Stimulated activated CD4-positive, alpha-beta T cell treated with anti-CD3 and anti-CD28 coated beads, Interleukin-4, amount 100 ng/mL, for 4 hours (primary cell): ENCODE measurements around the gene SAC3D1.
A peak's percentile ranks its signal among the peaks of the same experiment; 100 is the strongest.
"Not testable (repeated sequence)": the region's sequence is repeated elsewhere in the genome, so short reads cannot be mapped to it uniquely, and the experiment has no call there.

Source experiments
- DNase-seq, 2 experiments: peaks; one replicate each; pipeline ENCODE4 v3.0.0-alpha.2; 2020

The SAC3D1 gene

DNA sequence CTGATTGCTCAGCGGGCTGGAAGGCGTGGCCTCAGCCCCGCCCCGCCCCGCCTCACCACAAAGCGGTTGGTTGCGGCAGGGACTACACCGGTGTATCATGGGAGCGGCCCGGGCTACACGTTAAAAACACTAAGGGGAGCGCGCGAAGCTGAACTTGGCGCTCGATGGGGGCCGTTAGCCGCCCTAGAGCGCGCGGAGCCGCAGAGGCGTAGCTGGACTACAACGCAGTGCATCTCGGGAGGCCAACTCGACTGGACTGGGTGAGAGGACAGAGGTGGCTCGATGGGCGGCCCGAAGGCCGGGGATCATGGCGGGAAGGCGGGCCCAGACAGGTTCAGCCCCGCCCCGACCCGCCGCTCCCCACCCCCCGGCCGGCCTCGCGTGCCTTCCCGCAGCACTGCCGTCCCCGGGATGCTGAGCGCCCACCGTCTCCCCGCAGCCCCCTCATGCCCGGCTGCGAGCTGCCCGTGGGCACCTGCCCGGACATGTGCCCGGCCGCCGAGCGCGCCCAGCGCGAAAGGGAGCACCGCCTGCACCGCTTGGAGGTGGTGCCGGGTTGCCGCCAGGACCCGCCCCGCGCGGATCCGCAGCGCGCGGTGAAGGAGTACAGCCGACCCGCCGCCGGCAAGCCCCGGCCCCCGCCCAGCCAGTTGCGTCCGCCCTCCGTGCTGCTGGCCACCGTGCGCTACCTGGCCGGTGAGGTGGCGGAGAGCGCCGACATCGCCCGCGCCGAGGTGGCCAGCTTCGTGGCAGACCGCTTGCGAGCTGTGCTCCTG lies at the start of gene SAC3D1:
Gene SAC3D1, plus strand, starts transcription at position 364 of the 776 bp plus-strand sequence. Its CDS starts 83 bp downstream, at position 447.
- peak; percentile 80 to 81 for DNase-seq

DNA sequence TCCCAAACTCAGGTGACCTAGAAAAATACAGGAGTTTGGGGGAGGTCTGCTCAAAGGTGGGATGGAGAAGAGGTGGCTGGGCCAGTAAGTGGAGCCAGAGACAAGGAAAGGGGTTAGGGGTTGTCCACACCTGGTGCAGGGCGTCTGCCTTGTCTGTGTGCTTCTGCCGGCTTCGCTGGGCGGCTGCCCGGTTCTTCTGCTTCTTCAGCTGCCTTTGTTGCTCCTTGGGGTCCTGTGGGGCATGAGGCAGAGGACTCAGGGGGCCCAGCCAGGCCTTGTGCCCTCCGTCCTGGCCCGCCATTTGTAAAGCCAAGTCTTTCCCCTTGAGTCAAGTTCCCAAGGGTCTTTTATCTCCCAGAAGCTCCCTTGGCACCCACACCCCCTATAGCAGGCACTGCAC lies 46.7 kb upstream of the SAC3D1 start:
- no peak for DNase-seq

DNA sequence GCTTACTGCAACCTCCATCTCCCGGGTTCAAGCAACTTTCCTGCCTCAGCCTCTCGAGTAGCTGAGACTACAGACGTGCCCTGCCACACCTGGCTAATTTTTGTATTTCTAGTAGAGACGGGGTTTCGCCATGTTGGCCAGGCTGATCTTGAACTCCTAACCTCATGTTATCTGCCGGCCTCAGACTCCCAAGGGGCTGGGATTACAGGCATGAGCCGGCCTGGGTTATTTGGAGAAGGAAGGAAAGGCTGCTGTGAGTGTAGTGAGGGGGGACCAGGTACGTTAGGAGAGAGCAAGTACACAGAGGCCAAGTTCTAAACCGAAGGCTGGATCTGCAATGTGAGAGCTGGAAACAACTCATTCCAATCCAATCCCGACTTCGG lies 44.7 kb upstream of the SAC3D1 start:
- no peak for DNase-seq

DNA sequence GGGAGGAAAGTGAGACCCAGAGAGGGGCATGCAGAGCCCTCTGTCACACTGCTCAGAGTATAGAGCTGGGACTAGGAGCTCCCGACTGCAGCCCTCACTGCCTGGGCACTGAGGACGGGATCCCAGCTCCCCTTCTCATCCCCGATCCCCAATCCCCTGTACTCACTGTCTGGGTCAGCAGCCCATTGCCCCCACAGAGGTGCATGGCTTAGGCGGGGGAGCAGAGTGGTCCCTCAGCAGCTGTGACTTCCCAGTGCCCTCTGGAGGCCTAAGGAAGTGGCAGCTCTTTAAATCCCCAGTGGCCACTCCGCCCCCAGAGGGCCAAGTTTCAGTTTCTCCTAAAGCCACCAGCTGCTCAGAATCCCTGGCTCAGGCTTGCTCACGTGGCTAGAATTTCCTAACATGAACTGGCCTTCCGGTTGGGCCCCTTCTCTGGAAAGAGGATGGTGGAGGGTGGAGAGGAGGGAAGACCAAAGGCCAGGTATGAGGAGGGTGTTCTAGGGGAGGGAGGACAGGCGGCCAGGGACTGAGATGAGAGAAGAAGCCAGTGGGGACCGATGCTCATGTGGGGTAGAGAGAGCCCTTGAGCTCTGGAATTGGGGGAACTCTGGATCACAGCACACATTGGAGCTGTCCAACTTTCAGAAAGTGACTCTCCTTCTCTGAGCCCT lies 44.2 kb upstream of the SAC3D1 start, which contains the start of gene BATF2:
Gene BATF2, minus strand, starts transcription at position 262 of the 671 bp plus-strand sequence. Its CDS starts 57 bp downstream, at position 205.
- peak in 1 of 2 experiments; percentile 3 for DNase-seq

DNA sequence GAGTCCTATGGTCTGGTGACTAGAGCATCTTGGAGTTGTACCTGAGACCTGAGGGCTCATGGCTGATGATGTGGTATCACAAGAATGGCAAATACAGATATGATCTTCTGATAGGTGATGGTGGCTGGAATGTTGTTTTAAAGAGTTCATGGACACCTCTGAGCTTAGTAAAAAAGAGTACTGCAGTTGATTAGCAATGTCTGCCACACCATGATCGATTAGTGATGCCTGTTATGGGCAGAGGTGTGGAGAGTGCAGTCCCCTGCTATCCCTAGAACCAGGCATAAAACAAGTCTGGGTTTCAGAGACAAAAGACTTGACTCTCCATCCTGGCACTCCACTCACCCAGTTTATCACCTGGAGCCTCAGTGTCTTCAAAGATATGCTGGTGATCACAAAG lies 42.9 kb upstream of the SAC3D1 start:
- no peak for DNase-seq

DNA sequence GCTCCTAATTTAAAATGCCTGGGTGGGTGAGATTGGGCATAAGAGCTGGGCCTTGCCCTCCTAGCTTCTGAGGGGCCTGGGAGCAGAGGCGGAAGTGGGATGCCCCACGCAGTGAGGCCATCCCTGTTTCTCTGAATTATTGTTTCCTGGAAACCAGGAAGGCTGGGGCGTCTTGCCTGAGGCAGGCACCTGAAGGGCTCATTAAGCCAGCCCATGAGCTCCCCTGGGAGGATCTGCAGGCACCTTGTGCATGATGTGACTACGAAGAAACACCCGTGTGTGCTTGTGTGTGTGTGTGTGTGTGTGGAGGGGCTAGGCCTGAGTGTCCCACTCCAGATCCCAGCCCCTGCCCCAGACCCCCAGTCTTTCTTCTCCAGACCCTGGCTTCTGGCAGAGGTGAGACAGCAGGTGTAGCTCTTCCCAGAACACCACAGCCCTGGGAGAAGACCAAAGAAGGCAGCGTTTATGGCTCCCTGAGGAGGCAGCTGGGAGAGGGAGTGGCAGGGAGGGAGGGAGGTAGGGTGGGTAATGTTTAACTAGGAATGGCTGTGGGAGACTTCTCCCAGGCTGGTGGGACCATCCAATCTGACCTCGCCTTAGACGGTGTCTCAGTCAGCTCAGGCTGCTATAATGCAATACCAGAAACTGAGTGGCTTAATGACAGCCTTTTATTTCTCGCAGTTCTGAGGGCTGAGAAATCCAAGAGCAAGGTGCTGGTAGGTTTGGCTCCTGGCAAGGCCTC lies 42.1 kb upstream of the SAC3D1 start:
- no peak for DNase-seq

DNA sequence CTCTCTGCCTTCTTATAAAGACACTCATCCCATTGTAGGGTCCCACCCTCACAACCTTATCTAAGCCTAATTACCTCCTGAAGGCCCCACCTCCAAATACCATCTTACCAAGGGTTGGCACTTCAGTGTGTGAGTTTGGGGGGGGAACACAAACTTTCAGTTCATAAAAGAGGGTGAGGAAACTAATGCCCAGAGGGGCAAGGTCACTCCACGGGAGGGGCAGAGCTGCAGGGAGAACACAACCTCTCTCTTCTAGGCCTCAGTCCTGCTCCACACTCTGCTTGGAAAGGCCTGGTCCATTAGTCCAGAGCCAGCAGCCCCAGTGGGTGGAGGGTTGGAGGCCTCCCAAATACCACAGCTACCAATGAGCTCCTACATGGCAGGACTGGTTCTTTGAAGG lies 41.5 kb upstream of the SAC3D1 start:
- DNase-seq: no peak

DNA sequence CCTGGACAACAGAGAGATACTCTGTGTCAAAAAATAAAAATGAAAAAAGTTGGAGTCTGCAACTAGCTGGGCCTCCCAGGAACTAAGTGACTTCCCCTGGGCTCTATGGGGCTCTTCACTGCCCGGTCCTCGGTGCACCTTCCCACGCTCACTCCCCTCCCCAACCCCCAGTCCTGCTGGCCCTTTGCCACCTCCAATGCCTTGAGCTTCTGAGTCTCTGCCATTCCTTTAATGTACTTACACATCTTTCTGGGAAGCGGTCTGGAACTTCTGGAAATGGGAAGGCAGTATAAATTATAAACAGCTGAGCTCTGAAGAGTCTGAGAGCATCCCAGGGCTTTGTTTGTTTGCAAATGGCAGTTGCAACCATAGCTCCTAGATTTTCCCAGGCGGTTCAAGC lies 38.3 kb upstream of the SAC3D1 start:
- DNase-seq: no peak

DNA sequence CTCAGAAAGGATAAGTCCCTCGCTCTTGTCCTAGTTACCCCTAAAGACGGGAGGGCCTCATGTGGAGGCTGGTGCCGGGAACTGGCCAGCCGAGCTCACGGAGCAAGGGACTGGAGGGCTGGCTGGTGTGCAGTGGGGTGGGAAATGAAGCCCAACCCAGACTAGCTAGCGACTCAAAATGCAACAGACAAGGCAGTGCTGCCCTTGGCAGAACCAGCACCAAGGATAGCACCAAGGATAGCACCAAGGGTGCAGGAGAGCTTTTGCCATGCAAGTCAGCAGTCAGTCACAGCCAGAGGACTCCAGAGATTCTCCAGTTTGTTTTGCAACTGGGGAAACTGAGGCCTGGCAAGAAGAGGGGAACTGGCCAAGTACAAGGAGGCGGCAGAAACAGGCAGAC lies 37.7 kb upstream of the SAC3D1 start:
- DNase-seq: no peak

DNA sequence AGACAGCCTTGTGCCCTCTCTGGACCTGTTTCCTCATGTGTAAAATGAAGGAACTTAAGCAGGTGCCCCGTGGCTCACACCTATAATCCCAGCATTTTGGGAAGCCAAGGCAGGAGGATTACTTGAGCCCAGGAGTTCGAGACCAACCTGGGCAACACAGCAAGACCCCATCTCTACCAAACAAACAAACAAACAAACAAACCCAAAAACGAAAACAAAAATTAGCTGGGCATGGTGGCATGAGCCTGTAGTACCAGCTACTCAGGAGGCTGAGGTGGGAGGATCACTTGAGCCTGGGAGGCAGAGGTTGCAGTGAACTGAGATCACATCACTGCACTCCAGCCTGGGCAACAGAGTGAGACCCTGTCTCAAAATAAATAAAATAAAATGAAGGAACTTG lies 37.0 kb upstream of the SAC3D1 start:
- DNase-seq: not testable (repeated sequence)

DNA sequence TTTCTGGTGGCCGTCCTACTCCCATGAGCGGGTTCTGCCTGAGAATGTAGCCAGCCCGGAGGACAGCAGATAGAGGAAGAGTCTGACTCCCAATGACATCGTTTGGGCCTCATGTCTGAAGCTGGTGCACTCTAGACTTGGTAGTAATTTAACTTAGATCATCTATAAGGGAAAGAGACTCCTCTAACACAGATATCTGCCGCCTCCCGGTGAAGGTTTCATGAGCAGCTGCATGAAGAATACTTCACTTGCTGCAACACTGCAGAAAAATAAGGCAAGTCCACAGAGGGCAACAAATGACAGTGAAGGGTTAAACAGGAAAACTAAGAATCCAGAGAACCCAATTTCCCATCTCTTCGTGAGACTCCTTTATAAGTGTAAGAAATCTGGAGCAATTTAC lies 33.0 kb upstream of the SAC3D1 start:
- DNase-seq: no peak

DNA sequence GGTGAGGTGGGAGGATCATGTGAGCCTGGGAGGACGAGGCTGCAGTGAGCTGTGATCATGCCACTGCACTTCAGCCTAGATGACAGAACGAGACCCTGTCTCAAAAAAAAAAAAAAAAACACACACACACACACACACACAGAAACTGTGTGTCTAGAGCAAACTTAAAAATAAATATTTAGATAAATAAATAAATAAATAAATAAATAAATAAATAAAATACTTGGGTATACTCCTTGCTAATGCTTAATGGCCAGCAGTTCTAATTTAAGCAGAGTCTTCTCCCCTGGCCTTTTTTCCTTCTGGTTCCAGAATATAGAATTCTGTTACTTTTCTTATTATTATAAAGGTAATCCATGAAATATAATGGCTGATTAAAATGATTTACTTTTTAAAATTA lies 32.1 kb upstream of the SAC3D1 start:
- DNase-seq: no peak

DNA sequence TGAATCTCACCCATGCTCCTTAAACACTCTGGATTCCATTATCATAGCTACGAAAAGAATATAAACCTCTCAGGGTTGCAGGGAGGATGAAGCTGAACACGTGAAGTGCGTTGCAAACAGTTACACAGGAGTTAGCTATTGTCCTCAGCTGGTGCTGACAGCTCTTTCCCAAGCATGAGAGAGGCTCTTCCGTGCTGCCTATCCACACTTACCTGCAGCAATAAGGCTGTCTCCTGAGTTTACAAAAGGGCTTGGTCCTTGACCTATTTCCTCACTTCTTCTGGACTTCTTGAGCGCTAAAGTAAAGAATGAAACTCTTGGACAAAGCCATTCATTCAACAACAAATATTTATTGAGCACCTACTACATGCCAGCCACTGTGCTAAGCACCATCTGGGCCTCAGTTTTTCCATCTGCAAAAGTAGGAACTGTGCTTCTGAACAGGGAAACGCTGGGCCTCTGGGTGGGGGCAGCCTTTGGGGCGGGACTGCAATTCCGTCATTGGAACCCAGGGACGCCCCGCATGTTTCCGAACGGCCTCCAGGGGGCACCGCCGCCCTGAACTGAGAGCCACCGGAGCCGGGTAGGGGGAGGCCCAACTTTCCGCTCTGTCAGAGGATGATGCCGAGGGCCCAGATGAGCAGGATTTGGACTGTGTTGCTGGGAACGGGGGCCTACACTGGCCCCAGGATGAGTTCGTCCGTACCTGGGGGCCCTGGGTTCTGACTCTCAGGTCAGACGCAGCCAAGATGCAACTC lies 27.7 kb upstream of the SAC3D1 start:
- DNase-seq: peak; percentile 89

DNA sequence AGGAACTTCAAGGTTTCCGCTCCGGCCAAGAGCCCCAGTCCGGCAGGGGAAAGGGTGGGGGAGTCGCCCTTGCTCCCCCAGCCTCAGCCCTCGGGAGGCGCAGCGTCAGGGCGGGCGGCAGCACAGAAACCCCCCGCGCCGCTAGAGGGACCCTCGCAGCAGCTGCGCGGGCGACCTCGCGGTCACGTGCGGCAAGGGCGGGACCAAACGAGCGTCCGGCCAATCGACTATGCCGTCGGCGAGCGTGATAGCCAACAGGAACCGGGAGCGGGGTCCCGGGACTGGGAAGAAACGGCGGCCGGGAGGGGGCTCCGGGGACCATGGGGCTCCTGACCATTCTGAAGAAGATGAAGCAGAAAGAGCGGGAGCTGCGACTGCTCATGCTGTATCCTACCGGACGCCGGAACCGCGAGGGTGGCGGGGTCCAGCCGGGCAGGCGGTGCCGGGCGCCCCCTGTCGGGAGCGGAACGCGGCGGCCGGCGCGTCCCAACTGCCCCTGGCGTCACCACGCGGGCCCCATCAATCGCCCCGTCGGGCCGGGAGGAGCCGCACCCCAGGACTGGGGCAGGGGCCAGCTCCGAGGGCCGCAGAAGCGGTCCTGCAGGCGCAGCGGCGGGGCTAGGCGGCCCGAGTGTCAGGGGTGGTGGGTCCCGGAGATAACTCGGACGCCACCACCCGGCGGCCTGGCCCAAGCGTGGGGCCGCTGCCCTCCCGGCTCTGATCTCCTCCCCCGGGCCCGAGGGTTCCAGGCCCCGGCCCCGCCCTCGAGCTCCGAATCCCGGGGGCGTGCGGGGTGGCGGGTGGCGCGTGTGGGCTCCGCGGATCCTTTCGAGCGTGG lies 26.9 kb upstream of the SAC3D1 start, which contains the start of gene ARL2:
Gene ARL2, plus strand, starts transcription at position 273 of the 838 bp plus-strand sequence. Its CDS starts 48 bp downstream, at position 321.
- peak; percentile 84 for DNase-seq

DNA sequence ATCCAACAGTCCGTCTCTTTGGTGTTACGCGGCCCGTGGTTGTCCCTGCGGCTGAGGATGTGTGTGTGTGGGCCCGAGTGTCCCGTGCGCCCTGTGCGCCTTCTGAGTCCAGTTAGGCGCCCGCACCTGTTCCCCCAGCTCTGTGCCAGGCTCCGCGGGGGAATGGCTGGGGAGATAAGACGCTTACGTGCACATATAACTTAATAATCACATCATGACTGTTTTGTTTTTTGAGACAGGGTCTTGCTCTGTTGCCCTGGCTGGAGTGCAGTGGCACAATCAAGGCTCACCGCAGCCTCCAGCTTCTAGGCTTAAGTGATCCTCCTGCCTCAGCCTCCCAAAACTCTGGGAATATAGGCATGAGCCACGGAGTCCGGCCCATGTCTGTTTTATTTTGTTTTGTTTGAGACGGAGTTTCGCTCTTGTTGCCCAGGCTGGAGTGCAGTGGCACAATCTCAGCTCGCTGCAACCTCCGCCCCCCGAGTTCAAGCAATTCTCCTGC lies 26.2 kb upstream of the SAC3D1 start:
- no peak for DNase-seq

DNA sequence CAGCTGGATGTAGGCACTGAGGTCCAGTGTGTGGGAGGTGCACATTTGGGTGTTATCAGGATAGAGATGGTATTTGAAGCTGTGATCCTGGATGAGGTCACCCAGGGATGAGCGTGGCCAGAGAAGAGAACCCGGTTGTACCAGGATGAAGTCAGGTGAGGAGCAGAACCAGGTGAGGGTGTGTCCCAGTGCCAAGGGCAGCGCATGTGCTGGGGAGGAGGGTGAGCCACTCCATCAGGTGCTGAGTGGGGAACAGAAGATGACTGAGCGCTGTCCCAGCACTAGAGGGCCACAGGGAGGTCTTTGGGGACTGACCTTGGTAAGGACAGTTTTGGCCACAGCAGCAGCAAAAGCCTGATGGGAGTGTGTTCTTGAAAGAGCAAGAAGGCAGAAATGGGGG lies 24.3 kb upstream of the SAC3D1 start:
- DNase-seq: no peak

DNA sequence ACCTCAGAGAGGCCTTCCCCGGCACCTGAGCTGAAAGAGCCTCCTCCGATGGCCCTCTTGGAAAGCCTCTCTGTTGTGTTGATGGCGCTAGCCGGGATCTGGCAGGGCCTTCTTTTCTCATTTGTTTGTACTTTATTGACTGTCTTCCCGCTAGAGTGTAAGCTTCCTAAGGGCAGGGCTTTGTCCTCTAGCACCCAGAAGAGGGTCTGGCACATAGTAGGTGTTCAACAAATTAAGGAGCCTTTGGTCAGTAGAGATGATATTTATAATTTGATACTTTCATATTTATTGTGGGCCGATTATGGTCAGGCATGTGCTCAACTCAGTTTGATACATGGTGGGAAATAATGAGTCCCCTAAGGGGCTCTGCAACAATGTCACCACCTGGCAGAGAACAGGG lies 23.1 kb upstream of the SAC3D1 start:
- no peak for DNase-seq

DNA sequence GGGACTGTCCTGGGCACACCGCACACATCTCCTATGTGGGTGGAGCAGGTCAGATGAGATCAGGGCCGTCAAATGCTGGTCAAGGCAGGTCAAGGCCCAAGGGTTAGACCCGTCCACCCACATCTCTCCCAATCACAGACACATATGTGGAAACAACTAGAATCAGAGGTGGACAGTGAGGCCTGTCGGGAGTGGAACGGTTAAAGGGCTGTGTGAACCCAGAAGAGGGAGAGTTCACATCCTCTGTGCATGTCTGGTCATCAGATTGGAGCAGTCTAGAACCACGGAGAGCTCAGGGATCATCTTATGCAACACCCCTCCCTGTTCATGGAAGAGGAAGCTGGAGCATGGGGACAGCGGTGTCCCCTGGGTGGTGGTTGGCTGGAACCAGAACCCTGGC lies 21.2 kb upstream of the SAC3D1 start:
- DNase-seq: no peak

DNA sequence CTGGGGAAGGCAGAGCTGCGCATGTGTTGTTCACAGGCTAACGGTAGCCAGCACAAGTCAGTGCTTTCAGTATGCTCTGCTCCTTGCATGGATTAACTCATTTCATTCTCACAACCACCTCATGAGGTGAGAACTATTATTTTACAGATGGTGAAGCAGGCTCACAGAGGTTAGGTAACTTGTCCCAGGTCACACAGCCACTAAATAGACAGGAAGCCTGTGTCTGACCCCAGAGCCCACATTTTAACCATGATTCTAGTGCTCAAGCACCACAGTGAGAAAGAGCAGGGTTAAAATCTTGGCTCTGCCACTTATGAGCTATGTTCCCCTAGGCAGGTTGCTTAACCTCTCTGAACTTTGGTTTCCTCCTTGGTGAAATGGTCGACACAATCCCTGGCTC lies 20.0 kb upstream of the SAC3D1 start:
- DNase-seq: no peak

DNA sequence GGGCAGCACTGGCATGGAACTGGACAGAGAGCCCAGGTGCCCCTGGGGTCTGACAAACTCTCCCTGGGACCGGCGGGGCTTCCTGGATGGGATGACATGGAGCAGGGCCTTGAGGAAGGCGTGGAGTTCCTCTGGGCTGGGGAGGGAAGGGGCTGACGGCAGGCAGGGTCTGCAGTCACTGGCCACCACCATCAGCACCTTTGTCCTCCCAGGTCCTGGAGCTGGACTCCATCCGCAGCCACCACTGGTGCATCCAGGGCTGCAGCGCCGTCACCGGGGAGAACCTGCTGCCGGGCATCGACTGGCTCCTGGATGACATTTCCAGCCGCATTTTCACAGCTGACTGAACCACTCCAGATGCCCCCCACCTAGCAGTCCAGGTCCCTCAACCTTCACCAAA lies 19.5 kb upstream of the SAC3D1 start:
- DNase-seq: no peak

DNA sequence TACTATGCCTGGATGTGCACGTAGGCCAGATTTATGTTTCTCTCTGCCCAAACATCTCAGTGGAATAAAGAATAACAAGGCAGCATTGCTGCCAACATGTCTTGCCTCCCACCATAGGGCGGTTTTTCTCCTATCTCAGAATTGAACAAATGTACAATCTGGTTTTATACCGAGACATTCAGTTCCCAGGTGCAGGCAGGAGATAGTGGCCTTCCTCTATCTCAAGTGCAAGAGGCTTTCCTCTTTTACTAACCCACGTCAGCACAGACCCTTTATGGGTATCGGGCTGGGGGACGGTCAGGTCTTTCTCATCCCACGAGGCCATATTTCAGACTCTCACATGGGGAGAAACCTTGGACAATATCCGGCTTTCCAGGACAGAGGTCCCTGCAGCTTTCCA lies 17.5 kb upstream of the SAC3D1 start:
- not testable (repeated sequence) for DNase-seq

DNA sequence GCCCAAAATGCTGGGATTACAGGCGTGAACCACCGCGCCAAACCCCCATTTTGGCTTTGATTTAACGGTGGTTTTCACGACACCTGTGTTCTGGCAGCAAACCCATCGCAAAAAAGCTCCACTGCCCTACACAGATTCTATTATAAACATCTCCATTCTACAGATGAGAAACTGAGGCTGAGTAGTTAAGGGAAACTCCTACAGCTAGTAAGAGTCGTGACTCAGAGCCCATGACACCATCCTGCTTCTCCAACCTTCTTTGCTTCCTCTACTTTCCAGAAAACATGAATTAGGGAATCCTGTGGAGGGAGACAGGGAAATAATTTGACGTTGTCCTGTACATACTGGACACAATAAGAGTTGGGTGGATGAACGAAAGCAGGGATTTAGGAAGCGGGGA lies 14.2 kb upstream of the SAC3D1 start:
- DNase-seq: no peak
